ENCODE measurements around the gene NMRAL1.

The NMRAL1 gene

GRCh38 chr16:4501071-4501478 is 26.6 kb upstream of the NMRAL1 start:
- DNase-seq = no peak

GRCh38 chr16:4500272-4500671 is 25.8 kb upstream of the NMRAL1 start:
- no peak for DNase-seq

- no peak for DNase-seq
Observed at GRCh38 chr16:4499196-4499555, 24.8 kb upstream of the NMRAL1 start.

- DNase-seq = no peak
Observed at GRCh38 chr16:4498546-4499195, 24.2 kb upstream of the NMRAL1 start.

GRCh38 chr16:4496305-4496704 is 21.9 kb upstream of the NMRAL1 start:
- DNase-seq = no peak

GRCh38 chr16:4495766-4496165 is 21.3 kb upstream of the NMRAL1 start:
- DNase-seq = no peak

GRCh38 chr16:4494746-4495490 is 20.5 kb upstream of the NMRAL1 start:
- DNase-seq = no peak

GRCh38 chr16:4491898-4492297 is 17.5 kb upstream of the NMRAL1 start:
- DNase-seq = no peak

GRCh38 chr16:4489030-4489429 is 14.6 kb upstream of the NMRAL1 start:
- no peak for DNase-seq

GRCh38 chr16:4488499-4488967 is 14.1 kb upstream of the NMRAL1 start:
- DNase-seq = no peak

- DNase-seq = no peak
Observed at GRCh38 chr16:4487955-4488498, 13.6 kb upstream of the NMRAL1 start.

- DNase-seq = no peak
Observed at GRCh38 chr16:4486126-4486893, 11.9 kb upstream of the NMRAL1 start.

- no peak for DNase-seq
Observed at GRCh38 chr16:4481963-4482362, 7.5 kb upstream of the NMRAL1 start.

GRCh38 chr16:4481526-4481925 is 7.1 kb upstream of the NMRAL1 start:
- no peak for DNase-seq

GRCh38 chr16:4477966-4478365 is 3.5 kb upstream of the NMRAL1 start:
- DNase-seq = no peak

GRCh38 chr16:4475880-4476788 is 1.7 kb upstream of the NMRAL1 start, which contains the start of gene HMOX2:
HMOX2 (plus strand) TSS chr16:4476398; CDS start chr16:4505525, 29,127 bp downstream.
- peak; percentile 88 for DNase-seq

- DNase-seq = no peak
Observed at GRCh38 chr16:4472880-4473279, 1.5 kb downstream of the NMRAL1 start.

- no peak for DNase-seq
Observed at GRCh38 chr16:4471869-4472268, 2.6 kb downstream of the NMRAL1 start.

- no peak for DNase-seq
Observed at GRCh38 chr16:4468972-4469371, 5.5 kb downstream of the NMRAL1 start.

- DNase-seq = no peak
Observed at GRCh38 chr16:4467916-4468315, 6.5 kb downstream of the NMRAL1 start.

GRCh38 chr16:4465977-4466779 is 8.2 kb downstream of the NMRAL1 start:
- DNase-seq = peak; percentile 52
